Fibroblast of lung (primary cell): ENCODE data around the gene ESX1. TPM values are rescaled to one million over a fixed set of nuclear protein-coding genes. Genes with fewer than 3 reads are reported as not detected.
A peak's percentile ranks its signal among the peaks of the same experiment; 100 is the strongest.
"Not testable (repeated sequence)": the region's sequence is repeated elsewhere in the genome, so short reads cannot be mapped to it uniquely, and the experiment has no call there.

Experiments
- DNase-seq, 2 donors: peaks; one replicate each; pipeline versions ENCODE4 v3.0.0 to v3.0.0-alpha.2; 2010; ENCODE audit warnings: low read depth in 2 of 2
- H2AFZ ChIP-seq: 2 replicates; pipeline ENCODE4 v1.5.1; 2012; ENCODE audit warnings: low read length, control low read depth, inconsistent platforms
- H3K27ac ChIP-seq: 2 replicates; pipeline ENCODE4 v1.5.1; 2011; ENCODE audit warnings: low read length, control low read depth; ENCODE audit not compliant: insufficient read depth
- H3K27me3 ChIP-seq: 2 replicates; pipeline ENCODE4 v1.5.1; 2011; ENCODE audit warnings: mild to moderate bottlenecking, low read length; ENCODE audit not compliant: control insufficient read depth, insufficient read depth
- H3K36me3 ChIP-seq: 2 replicates; pipeline ENCODE4 v1.5.1; 2011; ENCODE audit warnings: low read length; ENCODE audit not compliant: control insufficient read depth, insufficient read depth
- H3K4me1 ChIP-seq: 2 replicates; pipeline ENCODE4 v1.5.1; 2011; ENCODE audit warnings: low read length; ENCODE audit not compliant: control insufficient read depth, insufficient read depth; ENCODE audit errors: extremely low read depth
- H3K4me2 ChIP-seq: 2 replicates; pipeline ENCODE4 v1.5.1; 2011; ENCODE audit warnings: low read length, control low read depth; ENCODE audit not compliant: insufficient read depth; ENCODE audit errors: extremely low read depth
- H3K4me3 ChIP-seq, 4 experiments: fragments of 200-600 bp in 1 of 4; sonication (generic) in 1 of 4; replicated peaks in 1 of 4; 2 replicates each; pipeline ENCODE4 v1.5.1; 2011 to 2016; ENCODE audit warnings: low read length in 4 of 4, low read depth in 3 of 4, mild to moderate bottlenecking in 3 of 4, control low read depth in 2 of 4, inconsistent platforms in 1 of 4, mixed read lengths in 1 of 4; ENCODE audit not compliant: insufficient read depth in 1 of 4; ENCODE audit errors: control extremely low read depth in 1 of 4
- H3K79me2 ChIP-seq: 2 replicates; pipeline ENCODE4 v1.5.1; 2012; ENCODE audit warnings: mild to moderate bottlenecking, low read length, inconsistent platforms; ENCODE audit not compliant: control insufficient read depth, insufficient read depth
- H3K9ac ChIP-seq: 2 replicates; pipeline ENCODE4 v1.5.1; 2011; ENCODE audit warnings: mild to moderate bottlenecking, low read length, control low read depth; ENCODE audit not compliant: insufficient read depth
- H3K9me3 ChIP-seq: 2 replicates; pipeline ENCODE4 v1.5.1; 2012; ENCODE audit warnings: low read depth, low read length; ENCODE audit not compliant: control insufficient read depth, insufficient read depth
- H4K20me1 ChIP-seq: 2 replicates; pipeline ENCODE4 v1.5.1; 2011; ENCODE audit warnings: low read length; ENCODE audit not compliant: control insufficient read depth, insufficient read depth; ENCODE audit errors: extremely low read depth
- EZH2 ChIP-seq: IDR thresholded peaks from 2 replicates; pipeline ENCODE4 v1.5.1; 2012; ENCODE audit warnings: low read length, control low read depth, mild to moderate bottlenecking; ENCODE audit errors: missing control alignments
- polyA plus RNA-seq, 2 donors: library from polyadenylated mRNA; depleted of rRNA in 1 of 2; stranded (reverse) in 1 of 2; unstranded in 1 of 2; fragments of >200 nt; gene quantifications; 2 replicates each; pipeline ENCODE4 v1.2.1, GENCODE V29; 2011 to 2012; ENCODE audit warnings: missing spikeins in 1 of 2
- total RNA-seq: library from RNA; depleted of rRNA; stranded (reverse); fragments of >200 nt; gene quantifications from 2 replicates; pipeline ENCODE4 v1.2.1, GENCODE V29; 2014
- TF ChIP-seq, protein P1 (sequence below), 2 donors: IDR thresholded peaks in 1 of 2; conservative IDR thresholded peaks in 1 of 2; 1 replicate in 1 of 2; 2 replicates in 1 of 2; pipeline ENCODE4 v1.5.1; 2011 to 2012; ENCODE audit warnings: low read length in 2 of 2, control low read depth in 1 of 2, inconsistent platforms in 1 of 2, low read depth in 1 of 2, mild to moderate bottlenecking in 1 of 2

ESX1 gene
- total and polyA plus RNA-seq, 2 donors (not counting 1 experiment from before 2014, with no cell fraction given), result not detected

GRCh38 chrX:104253567-104254441 is 929 bp downstream of the ESX1 start:
- Histone ChIP-seq H3K9me3 (no peaks in the 10 kb centered on the region), H3K4me2 (peak overlapping the region; percentile 15), H3K9ac (no peak overlapping the region), H3K4me1 (no peaks in the 10 kb centered on the region), H4K20me1 (no peaks in the 10 kb centered on the region), H2AFZ (no peak overlapping the region), H3K27ac (no peak overlapping the region), H3K36me3 (no peaks in the 10 kb centered on the region), H3K27me3 (peaks cover 19% of the 10 kb centered on the region), H3K79me2 (no peaks in the 10 kb centered on the region), H3K4me3 (peak overlapping the region in 1 of 4 experiments; percentile 17)
- DNase-seq, result no peak
- no peak for TF ChIP-seq EZH2
- TF ChIP-seq, protein P1, sequence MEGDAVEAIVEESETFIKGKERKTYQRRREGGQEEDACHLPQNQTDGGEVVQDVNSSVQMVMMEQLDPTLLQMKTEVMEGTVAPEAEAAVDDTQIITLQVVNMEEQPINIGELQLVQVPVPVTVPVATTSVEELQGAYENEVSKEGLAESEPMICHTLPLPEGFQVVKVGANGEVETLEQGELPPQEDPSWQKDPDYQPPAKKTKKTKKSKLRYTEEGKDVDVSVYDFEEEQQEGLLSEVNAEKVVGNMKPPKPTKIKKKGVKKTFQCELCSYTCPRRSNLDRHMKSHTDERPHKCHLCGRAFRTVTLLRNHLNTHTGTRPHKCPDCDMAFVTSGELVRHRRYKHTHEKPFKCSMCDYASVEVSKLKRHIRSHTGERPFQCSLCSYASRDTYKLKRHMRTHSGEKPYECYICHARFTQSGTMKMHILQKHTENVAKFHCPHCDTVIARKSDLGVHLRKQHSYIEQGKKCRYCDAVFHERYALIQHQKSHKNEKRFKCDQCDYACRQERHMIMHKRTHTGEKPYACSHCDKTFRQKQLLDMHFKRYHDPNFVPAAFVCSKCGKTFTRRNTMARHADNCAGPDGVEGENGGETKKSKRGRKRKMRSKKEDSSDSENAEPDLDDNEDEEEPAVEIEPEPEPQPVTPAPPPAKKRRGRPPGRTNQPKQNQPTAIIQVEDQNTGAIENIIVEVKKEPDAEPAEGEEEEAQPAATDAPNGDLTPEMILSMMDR (conservative IDR thresholded peaks at IDR 0.05 in 1 of 2, IDR thresholded peaks at IDR 0.05 in 1 of 2; ENCODE audit: low read depth in 1 of 2, low read length in 2 of 2), result peak in 1 of 2 donors; percentile 19

- H3K36me3 ChIP-seq, result no peaks in the 10 kb centered on the region
- no peaks in the 10 kb centered on the region for H3K79me2 ChIP-seq
- H3K9me3 ChIP-seq, result no peaks in the 10 kb centered on the region
- H3K4me2 ChIP-seq, result no peak overlapping the region
- H3K27me3 ChIP-seq, result peaks cover 19% of the 10 kb centered on the region
- H3K9ac ChIP-seq, result no peak overlapping the region
- H3K27ac ChIP-seq, result no peak overlapping the region
- no peak for DNase-seq
- TF ChIP-seq, protein P1 (conservative IDR thresholded peaks at IDR 0.05 in 1 of 2, IDR thresholded peaks at IDR 0.05 in 1 of 2; ENCODE audit: low read depth in 1 of 2, low read length in 2 of 2), result no peak
- no peak for TF ChIP-seq EZH2
- H3K4me3 ChIP-seq, result no peak overlapping the region
- no peaks in the 10 kb centered on the region for H3K4me1 ChIP-seq
- H4K20me1 ChIP-seq, result no peaks in the 10 kb centered on the region
- no peak overlapping the region for H2AFZ ChIP-seq
Measured at GRCh38 chrX:104250470-104250869, 4.3 kb downstream of the ESX1 start.

DNA sequence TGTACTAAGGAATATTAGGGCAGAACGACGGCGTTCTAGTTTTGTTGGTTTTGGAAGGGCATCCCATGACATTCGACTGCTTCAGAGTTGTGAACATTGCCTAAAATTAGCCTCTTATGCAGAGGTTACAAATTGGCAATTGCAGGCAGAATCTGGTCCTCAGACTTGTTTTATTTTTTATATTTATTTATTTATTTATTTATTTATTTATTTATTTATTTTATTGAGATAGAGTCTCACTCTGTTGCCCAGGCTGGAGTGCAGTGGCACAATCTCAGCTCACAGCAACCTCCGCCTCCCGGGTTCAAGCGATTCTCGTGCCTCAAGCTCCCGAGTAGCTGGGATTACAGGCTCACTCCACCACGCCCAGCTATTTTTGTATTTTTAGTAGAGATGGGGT is 24.7 kb downstream of the ESX1 start:
- not testable (repeated sequence) for DNase-seq

More for the DNA sequence above, 24.7 kb downstream of the ESX1 start:
- not testable (repeated sequence) for H3K4me3 ChIP-seq, H2AFZ ChIP-seq, H3K9me3 ChIP-seq, H3K9ac ChIP-seq, H3K79me2 ChIP-seq, H3K27ac ChIP-seq, H3K36me3 ChIP-seq, H3K27me3 ChIP-seq, H3K4me2 ChIP-seq, H4K20me1 ChIP-seq, H3K4me1 ChIP-seq
